HCT116 (cell line): ENCODE data around the gene SIRT7. TPM values are rescaled to one million over a fixed set of nuclear protein-coding genes. Genes with fewer than 3 reads are reported as not detected.
A peak's percentile ranks its signal among the peaks of the same experiment; 100 is the strongest.

ENCODE experiments used
- ATAC-seq: fragments of 200-7000 bp; cut with Tn5 transposase; 2 replicates; pipeline ENCODE4 v1.9.1; 2020; ENCODE audit warnings: mild to moderate bottlenecking, moderate library complexity
- BruUV-seq: library from RNA; stranded (reverse); fragments of 400-500 nt; replicated peaks from 2 replicates; lab custom pipeline; 2021; lab: Mats Ljungman, UMichigan
- CTCF ChIA-PET: fragments of 300-600 bp; sonication (Branson Sonifier 250); formaldehyde crosslinking; loops from one replicate; lab custom pipeline; 2021; ENCODE audit warnings: antibody characterized with exemption; lab: Charles Lee
- POLR2A ChIA-PET: fragments of 300-600, 350-600 bp; sonication (Branson Sonifier 250); formaldehyde crosslinking; loops from one replicate; lab custom pipeline; 2021; ENCODE audit warnings: antibody characterized with exemption; lab: Charles Lee
- RAD21 ChIA-PET, 2 experiments: fragments of 300-600 bp; sonication (Branson Sonifier 250); formaldehyde crosslinking; loops; one replicate each; lab custom pipeline; 2023; ENCODE audit warnings: low total read pairs in 2 of 2; ENCODE audit not compliant: uncharacterized antibody in 2 of 2, unreplicated experiment in 2 of 2, low non-redundant PET in 1 of 2; lab: Charles Lee
- DNase-seq: peaks from one replicate; pipeline ENCODE4 v3.0.0-alpha.2; 2010; ENCODE audit warnings: low read depth, low spot score
- H2AFZ ChIP-seq: fragments of 200-600 bp; shearing (Covaris generic), sonication (generic); 2 replicates; pipeline ENCODE4 v1.6.1; 2017; ENCODE audit warnings: low read depth, mixed run types, mixed read lengths, antibody characterized with exemption, low read length; ENCODE audit not compliant: poor library complexity, severe bottlenecking
- H3K27ac ChIP-seq: 2 replicates; pipeline ENCODE4 v1.5.1; 2012; ENCODE audit warnings: low read depth, low read length
- H3K27me3 ChIP-seq: fragments of 200-600 bp; sonication (generic); 2 replicates; pipeline ENCODE4 v1.6.1; 2016; ENCODE audit warnings: mixed run types, low read length, mixed read lengths; ENCODE audit not compliant: insufficient read depth
- H3K36me3 ChIP-seq, 2 experiments: fragments of 200-500 bp in 1 of 2; fragments of 200-600 bp in 1 of 2; sonication (Bioruptor generic) in 1 of 2; sonication (generic) in 1 of 2; 2 replicates each; pipeline versions ENCODE4 v1.5.1 to v1.6.1; 2014 to 2016; ENCODE audit warnings: low read length in 2 of 2, inconsistent platforms in 1 of 2, mixed read lengths in 1 of 2, mixed run types in 1 of 2; ENCODE audit not compliant: insufficient read depth in 2 of 2, control insufficient read depth in 1 of 2
- H3K4me1 ChIP-seq, 2 experiments: fragments of 200-600 bp in 1 of 2; sonication (generic) in 1 of 2; 2 replicates each; pipeline versions ENCODE4 v1.5.1 to v1.6.1; 2012 to 2017; ENCODE audit warnings: low read length in 2 of 2, inconsistent platforms in 1 of 2, mild to moderate bottlenecking in 1 of 2, mixed read lengths in 1 of 2, mixed run types in 1 of 2, moderate library complexity in 1 of 2; ENCODE audit not compliant: insufficient read depth in 2 of 2, control insufficient read depth in 1 of 2
- H3K4me2 ChIP-seq: fragments of 200-600 bp; sonication (generic); 2 replicates; pipeline ENCODE4 v1.6.1; 2017; ENCODE audit warnings: mixed run types, low read length, mixed read lengths
- H3K4me3 ChIP-seq, 2 experiments: fragments of 200-600 bp in 1 of 2; sonication (generic) in 1 of 2; replicated peaks in 1 of 2; 2 replicates each; pipeline ENCODE4 v1.5.1; 2011 to 2016; ENCODE audit warnings: low read length in 2 of 2, control low read depth in 1 of 2, low read depth in 1 of 2, mild to moderate bottlenecking in 1 of 2, mixed read lengths in 1 of 2, mixed run types in 1 of 2
- H3K79me2 ChIP-seq: fragments of 200-600 bp; sonication (generic); 2 replicates; pipeline ENCODE4 v1.6.1; 2017; ENCODE audit warnings: mild to moderate bottlenecking, mixed run types, low read length, moderate library complexity, mixed read lengths; ENCODE audit not compliant: insufficient read depth
- H3K9ac ChIP-seq: fragments of 200-600 bp; sonication (generic); 2 replicates; pipeline ENCODE4 v1.6.1; 2016; ENCODE audit warnings: low read length, mixed read lengths
- H3K9me2 ChIP-seq: fragments of 200-600 bp; sonication (generic), shearing (Covaris generic); 2 replicates; pipeline ENCODE4 v1.6.1; 2017; ENCODE audit warnings: mixed run types, mild to moderate bottlenecking, moderate library complexity; ENCODE audit not compliant: insufficient read depth
- H3K9me3 ChIP-seq, 2 experiments: fragments of 200-500 bp in 1 of 2; fragments of 200-600 bp in 1 of 2; sonication (Bioruptor generic) in 1 of 2; sonication (generic) in 1 of 2; 2 replicates each; pipeline ENCODE4 v1.6.1; 2014 to 2017; ENCODE audit warnings: low read length in 2 of 2, mixed read lengths in 2 of 2, inconsistent platforms in 1 of 2, low read depth in 1 of 2, mild to moderate bottlenecking in 1 of 2, mixed run types in 1 of 2, moderate library complexity in 1 of 2; ENCODE audit not compliant: control insufficient read depth in 1 of 2, insufficient read depth in 1 of 2
- H4K20me1 ChIP-seq: fragments of 200-600 bp; sonication (generic), shearing (Covaris generic); 2 replicates; pipeline ENCODE4 v1.6.1; 2017; ENCODE audit warnings: mixed run types, mild to moderate bottlenecking, moderate library complexity; ENCODE audit not compliant: insufficient read depth
- RAD21 ChIP-seq: IDR thresholded peaks from 2 replicates; pipeline ENCODE4 v1.6.1; 2012; ENCODE audit warnings: low read depth, mild to moderate bottlenecking
- ZFX ChIP-seq: fragments of 450-650 bp; IDR thresholded peaks from 2 replicates; pipeline ENCODE4 v1.6.1; 2017
- intact Hi-C: fragments of 100-400 bp; cut with micrococcal nuclease; formaldehyde crosslinking; loops from 2 replicates; pipeline ENCODE4 v1.10.0; 2022
- total RNA-seq: library from RNA; stranded (reverse); gene quantifications from one replicate; pipeline ENCODE4 v1.2.1, GENCODE V29; 2021; ENCODE audit not compliant: unreplicated experiment
- TF ChIP-seq, protein P1 (sequence below), 3 experiments: fragments of 200-600 bp in 1 of 3; sonication (generic) in 1 of 3; IDR thresholded peaks in 2 of 3; conservative IDR thresholded peaks in 1 of 3; 2 replicates each; pipeline ENCODE4 v1.5.1; 2012 to 2017; ENCODE audit warnings: low read depth in 2 of 3, low read length in 2 of 3, antibody characterized with exemption in 1 of 3, borderline replicate concordance in 1 of 3, control low read depth in 1 of 3, mild to moderate bottlenecking in 1 of 3, mixed read lengths in 1 of 3, mixed run types in 1 of 3, moderate library complexity in 1 of 3; ENCODE audit not compliant: insufficient read depth in 1 of 3

The SIRT7 gene
- total RNA-seq, 1 experiment from 2014 or later, result 62.6 TPM

DNA sequence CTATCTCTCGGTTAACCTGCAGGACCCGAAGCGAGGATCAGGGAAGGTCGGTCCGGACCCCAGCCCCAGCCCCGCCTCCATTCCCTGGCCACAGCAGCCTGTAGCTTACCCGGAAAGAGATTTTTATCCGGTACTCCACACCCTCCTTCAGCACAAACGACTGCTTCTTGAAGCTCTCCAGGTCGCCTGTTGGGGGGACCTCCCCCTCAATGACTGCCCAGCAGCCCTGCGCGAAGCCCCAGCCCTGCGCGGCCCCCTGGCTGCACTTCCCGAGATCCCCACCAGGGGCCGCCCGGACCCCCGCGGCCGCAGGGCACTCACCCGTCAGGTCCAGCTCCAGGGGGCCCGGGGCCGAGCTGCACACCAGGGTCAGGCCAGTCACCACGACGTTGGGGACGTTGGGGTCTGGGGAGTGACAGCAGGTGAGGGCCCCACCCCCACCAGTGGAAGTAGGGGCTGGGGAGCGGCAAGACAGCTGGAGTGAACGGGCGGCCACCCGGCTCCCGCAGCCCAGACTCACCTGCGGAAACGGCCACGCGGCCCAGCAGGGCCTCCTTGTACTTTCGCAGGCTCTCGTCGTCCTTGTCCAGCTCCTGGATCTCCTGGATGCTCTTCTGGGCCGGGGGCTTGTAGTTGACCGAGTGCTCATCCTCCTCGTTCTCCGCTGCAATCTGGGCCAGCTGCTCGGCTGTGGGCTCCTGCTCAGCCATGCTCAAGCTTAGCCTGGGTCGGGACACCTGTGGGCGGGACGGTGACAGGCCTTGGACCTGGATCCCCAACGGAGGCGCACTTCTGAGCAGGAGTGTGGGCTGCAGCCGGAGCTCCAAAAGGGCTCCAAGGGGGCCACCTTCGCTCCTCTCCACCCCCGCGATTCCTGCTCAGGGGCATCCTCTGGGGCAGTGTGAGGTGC, 48.5 kb downstream of the SIRT7 start:
- no peak for DNase-seq

More for the DNA sequence above, 48.5 kb downstream of the SIRT7 start:
- ChIA-PET CTCF (interaction anchor here (0.7 to 2.7 kb wide), 8 partner anchors 9 to 168 kb away, joined by 3 to 27 read pairs (median 4); partner anchors contain the start of genes CENPX, DCXR, LRRC45 and MAFG), POLR2A (interaction anchor here (0.6 to 1.6 kb wide), 5 partner anchors 9 to 152 kb away, joined by 3 to 5 read pairs (median 3); partner anchors contain the start of gene P4HB), RAD21 (interaction anchor here in 1 of 2 experiments (0.8 kb wide), 1 partner anchor 40 kb away, joined by 3 read pairs; no protein-coding TSS in a partner anchor)
- Histone ChIP-seq H3K4me1 (peaks cover 38 to 83% of the 10 kb centered on the region in 2 experiments), H3K9ac (peak overlapping the region; percentile 99), H3K4me3 (peak overlapping the region; percentile 71 to 95), H3K9me2 (no peaks in the 10 kb centered on the region), H3K4me2 (peak overlapping the region; percentile 86), H3K27ac (peak overlapping the region; percentile 99), H3K36me3 (peaks cover 9 to 21% of the 10 kb centered on the region in 2 experiments; a peak in 3 of 4 replicates), H3K79me2 (peaks cover 52% of the 10 kb centered on the region), H3K9me3 (no peaks in the 10 kb centered on the region), H4K20me1 (peaks cover 4% of the 10 kb centered on the region; the same call in 1 of the 2 replicates), H2AFZ (no peak overlapping the region), H3K27me3 (no peaks in the 10 kb centered on the region)
- TF ChIP-seq ZFX (peak; percentile 45; the same call in 1 of the 2 replicates), RAD21 (no peak)
- TF ChIP-seq, protein P1, sequence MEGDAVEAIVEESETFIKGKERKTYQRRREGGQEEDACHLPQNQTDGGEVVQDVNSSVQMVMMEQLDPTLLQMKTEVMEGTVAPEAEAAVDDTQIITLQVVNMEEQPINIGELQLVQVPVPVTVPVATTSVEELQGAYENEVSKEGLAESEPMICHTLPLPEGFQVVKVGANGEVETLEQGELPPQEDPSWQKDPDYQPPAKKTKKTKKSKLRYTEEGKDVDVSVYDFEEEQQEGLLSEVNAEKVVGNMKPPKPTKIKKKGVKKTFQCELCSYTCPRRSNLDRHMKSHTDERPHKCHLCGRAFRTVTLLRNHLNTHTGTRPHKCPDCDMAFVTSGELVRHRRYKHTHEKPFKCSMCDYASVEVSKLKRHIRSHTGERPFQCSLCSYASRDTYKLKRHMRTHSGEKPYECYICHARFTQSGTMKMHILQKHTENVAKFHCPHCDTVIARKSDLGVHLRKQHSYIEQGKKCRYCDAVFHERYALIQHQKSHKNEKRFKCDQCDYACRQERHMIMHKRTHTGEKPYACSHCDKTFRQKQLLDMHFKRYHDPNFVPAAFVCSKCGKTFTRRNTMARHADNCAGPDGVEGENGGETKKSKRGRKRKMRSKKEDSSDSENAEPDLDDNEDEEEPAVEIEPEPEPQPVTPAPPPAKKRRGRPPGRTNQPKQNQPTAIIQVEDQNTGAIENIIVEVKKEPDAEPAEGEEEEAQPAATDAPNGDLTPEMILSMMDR (IDR thresholded peaks at IDR 0.05 in 2 of 3, conservative IDR thresholded peaks at IDR 0.05 in 1 of 3; ENCODE audit: borderline replicate concordance in 1 of 3, insufficient read depth in 1 of 3, low read depth in 2 of 3, low read length in 2 of 3), result peak in 2 of 3 experiments; percentile 97 to 98; a peak in 4 of 6 replicates
- intact Hi-C loops, result loop anchor here (1.0 to 5.0 kb wide), 2 partner anchors 58 to 152 kb away; partner anchors contain the start of gene MAFG
- peak; percentile 17 for ATAC-seq
- BruUV-seq, result no TSS peak
